Cardiac muscle cell (in vitro differentiated cells and primary cell): ENCODE measurements around the gene GREB1. TPM values are rescaled to one million over a fixed set of nuclear protein-coding genes. Genes with fewer than 3 reads are reported as not detected.

Source experiments
- DNase-seq, 2 donors: peaks; one replicate each; pipeline versions ENCODE4 v3.0.0 to v3.0.0-alpha.2; 2010 to 2017; ENCODE audit warnings: low read depth in 1 of 2, low spot score in 1 of 2
- H3K27ac ChIP-seq: fragments of 200-600 bp; sonication (generic); 2 replicates; pipeline ENCODE4 v1.5.1; 2016
- H3K27me3 ChIP-seq: fragments of 200-600 bp; sonication (generic); 2 replicates; pipeline ENCODE4 v1.6.0; 2016; ENCODE audit warnings: control low read depth
- H3K36me3 ChIP-seq: fragments of 200-600 bp; sonication (generic); 2 replicates; pipeline ENCODE4 v1.5.1; 2016; ENCODE audit warnings: control low read depth
- H3K4me1 ChIP-seq: fragments of 200-600 bp; sonication (generic); 2 replicates; pipeline ENCODE4 v1.8.1; 2017; ENCODE audit warnings: low read depth, mild to moderate bottlenecking, mixed run types
- H3K4me3 ChIP-seq: fragments of 200-600 bp; sonication (generic); 2 replicates; pipeline ENCODE4 v1.5.1; 2016; ENCODE audit warnings: mild to moderate bottlenecking
- H3K9me3 ChIP-seq: fragments of 200-600 bp; sonication (generic); 2 replicates; pipeline ENCODE4 v1.5.1; 2017; ENCODE audit warnings: low read depth, mild to moderate bottlenecking, control low read depth
- CTCF ChIP-seq: IDR thresholded peaks from 2 replicates; pipeline ENCODE4 v1.5.1; 2012; ENCODE audit warnings: low read depth, mild to moderate bottlenecking, low read length
- polyA plus RNA-seq: library from polyadenylated mRNA; unstranded; fragments of >200 nt; fragmentation: Nextera tagmentation; extraction: Ambion mirVana; gene quantifications from 2 replicates; pipeline ENCODE4 v1.2.1, GENCODE V29; 2016
- total RNA-seq: library from RNA; depleted of rRNA; stranded (reverse); fragments of >200 nt; gene quantifications from 2 replicates; pipeline ENCODE4 v1.2.3, GENCODE V29; 2016

Gene GREB1
- total and polyA plus RNA-seq, 2 experiments from 2014 or later, result 27.1 to 50.5 TPM

- no peaks in the 10 kb centered on the region for H3K9me3 ChIP-seq
Measured at GRCh38 chr2:11547912-11548497, 14.2 kb downstream of the GREB1 start.

GRCh38 chr2:11550302-11550701 is 16.5 kb downstream of the GREB1 start:
- Histone ChIP-seq H3K27me3 (no peaks in the 10 kb centered on the region), H3K4me3 (no peak overlapping the region), H3K4me1 (peaks cover 9% of the 10 kb centered on the region), H3K36me3 (no peaks in the 10 kb centered on the region), H3K27ac (no peak overlapping the region), H3K9me3 (no peaks in the 10 kb centered on the region)
- no peak for DNase-seq
- TF ChIP-seq CTCF, result no peak

More at GRCh38 chr2:11547912-11548497, 14.2 kb downstream of the GREB1 start:
- H3K4me3 ChIP-seq, result no peak overlapping the region
- no peak for TF ChIP-seq CTCF
- H3K4me1 ChIP-seq, result peaks cover 17% of the 10 kb centered on the region
- DNase-seq, result no peak
- no peak overlapping the region for H3K27ac ChIP-seq
- H3K27me3 ChIP-seq, result no peaks in the 10 kb centered on the region
- H3K36me3 ChIP-seq, result no peaks in the 10 kb centered on the region

GRCh38 chr2:11550901-11551568 is 17.2 kb downstream of the GREB1 start:
- TF ChIP-seq CTCF, result no peak
- H3K4me3 ChIP-seq, result no peak overlapping the region
- no peak for DNase-seq
- no peak overlapping the region for H3K27ac ChIP-seq
- no peaks in the 10 kb centered on the region for H3K36me3 ChIP-seq
- no peaks in the 10 kb centered on the region for H3K9me3 ChIP-seq
- no peaks in the 10 kb centered on the region for H3K27me3 ChIP-seq
- peaks cover 16% of the 10 kb centered on the region for H3K4me1 ChIP-seq

- peaks cover 22% of the 10 kb centered on the region for H3K4me1 ChIP-seq
- no peaks in the 10 kb centered on the region for H3K27me3 ChIP-seq
- H3K9me3 ChIP-seq, result no peaks in the 10 kb centered on the region
- H3K4me3 ChIP-seq, result no peak overlapping the region
- no peak for DNase-seq
- H3K36me3 ChIP-seq, result no peaks in the 10 kb centered on the region
- no peak for TF ChIP-seq CTCF
- no peak overlapping the region for H3K27ac ChIP-seq
Measured at GRCh38 chr2:11551569-11552259, 17.9 kb downstream of the GREB1 start.

- Histone ChIP-seq H3K4me1 (peaks cover 28% of the 10 kb centered on the region), H3K27ac (no peak overlapping the region), H3K9me3 (no peaks in the 10 kb centered on the region), H3K4me3 (no peak overlapping the region), H3K36me3 (no peaks in the 10 kb centered on the region), H3K27me3 (no peaks in the 10 kb centered on the region)
- no peak for TF ChIP-seq CTCF
- no peak for DNase-seq
Measured at GRCh38 chr2:11552260-11552638, 18.4 kb downstream of the GREB1 start.
